SK-N-SH (cell line): ENCODE results near the gene PRKCA. TPM values are rescaled to one million over a fixed set of nuclear protein-coding genes. Genes with fewer than 3 reads are reported as not detected.

Experiments used
- CTCF ChIA-PET: fragments of 300-600, 350-600 bp; formaldehyde crosslinking; extraction: SDS; loops from one replicate; lab custom pipeline; 2021; lab: Yijun Ruan, JAX
- POLR2A ChIA-PET: fragments of 350-600 bp; sonication (Branson Sonifier 250); formaldehyde crosslinking; extraction: SDS; loops from one replicate; lab custom pipeline; 2020; ENCODE audit warnings: antibody characterized with exemption, inconsistent platforms; lab: Yijun Ruan, JAX
- DNase-seq: peaks from one replicate; pipeline ENCODE4 v3.0.0; 2012
- H2AFZ ChIP-seq: fragments of 200-600 bp; sonication (generic); 2 replicates; pipeline ENCODE4 v1.8.1; 2016; ENCODE audit warnings: antibody characterized with exemption, mild to moderate bottlenecking, low read depth
- H3F3A ChIP-seq: fragments of 200-600 bp; sonication (generic); replicated peaks from 2 replicates; pipeline ENCODE3; 2016; ENCODE audit warnings: antibody characterized with exemption, mild to moderate bottlenecking; ENCODE audit not compliant: insufficient read depth
- H3K27ac ChIP-seq, 2 experiments: fragments of 200-500 bp in 1 of 2; fragments of 200-600 bp in 1 of 2; sonication (Bioruptor generic) in 1 of 2; sonication (generic), shearing (Covaris generic) in 1 of 2; 2 replicates each; pipeline versions ENCODE4 v1.5.1 to v1.6.1; 2014 to 2016; ENCODE audit warnings: low read depth in 2 of 2, inconsistent platforms in 1 of 2, low read length in 1 of 2, mild to moderate bottlenecking in 1 of 2, mixed read lengths in 1 of 2
- H3K27me3 ChIP-seq: fragments of 200-600 bp; sonication (generic), shearing (Covaris generic); 2 replicates; pipeline ENCODE4 v1.6.1; 2016; ENCODE audit warnings: mixed run types; ENCODE audit not compliant: insufficient read depth
- H3K36me3 ChIP-seq, 2 experiments: fragments of 200-500 bp in 1 of 2; fragments of 200-600 bp in 1 of 2; sonication (Bioruptor generic) in 1 of 2; sonication (generic) in 1 of 2; replicated peaks in 1 of 2; 2 replicates each; pipeline versions ENCODE3 to v1.5.1; 2014 to 2016; ENCODE audit warnings: low read length in 1 of 2, mild to moderate bottlenecking in 1 of 2; ENCODE audit not compliant: insufficient read depth in 2 of 2, control insufficient read depth in 1 of 2
- H3K4me1 ChIP-seq, 2 experiments: fragments of 200-500 bp in 1 of 2; fragments of 200-600 bp in 1 of 2; sonication (Bioruptor generic) in 1 of 2; sonication (generic), shearing (Covaris generic) in 1 of 2; 2 replicates each; pipeline versions ENCODE4 v1.5.1 to v1.6.1; 2014 to 2016; ENCODE audit warnings: low read depth in 1 of 2, low read length in 1 of 2, mixed run types in 1 of 2; ENCODE audit not compliant: insufficient read depth in 2 of 2, control insufficient read depth in 1 of 2
- H3K4me2 ChIP-seq: fragments of 200-600 bp; sonication (generic), shearing (Covaris generic); 2 replicates; pipeline ENCODE4 v1.6.1; 2017; ENCODE audit warnings: mixed run types
- H3K4me3 ChIP-seq, 2 experiments: fragments of 200-500 bp in 1 of 2; fragments of 200-600 bp in 1 of 2; sonication (Bioruptor generic) in 1 of 2; sonication (generic), shearing (Covaris generic) in 1 of 2; 2 replicates each; pipeline versions ENCODE4 v1.5.1 to v1.8.1; 2014 to 2016; ENCODE audit warnings: low read depth in 2 of 2, inconsistent platforms in 1 of 2, low read length in 1 of 2, mild to moderate bottlenecking in 1 of 2, mixed read lengths in 1 of 2, moderate library complexity in 1 of 2
- H3K79me2 ChIP-seq: fragments of 200-600 bp; sonication (generic); 2 replicates; pipeline ENCODE4 v1.8.1; 2017; ENCODE audit warnings: mild to moderate bottlenecking; ENCODE audit not compliant: insufficient read depth
- H3K9ac ChIP-seq: fragments of 200-600 bp; sonication (generic); 2 replicates; pipeline ENCODE4 v1.6.1; 2017; ENCODE audit warnings: mixed run types
- H3K9me2 ChIP-seq: fragments of 200-600 bp; sonication (generic); 2 replicates; pipeline ENCODE4 v1.6.1; 2017; ENCODE audit warnings: mixed run types
- H3K9me3 ChIP-seq: fragments of 200-600 bp; sonication (generic); 2 replicates; pipeline ENCODE4 v1.6.1; 2017; ENCODE audit warnings: mixed run types, mild to moderate bottlenecking, moderate library complexity
- H4K20me1 ChIP-seq: fragments of 200-600 bp; sonication (generic); 2 replicates; pipeline ENCODE4 v1.6.1; 2017; ENCODE audit warnings: mild to moderate bottlenecking, mixed run types; ENCODE audit not compliant: insufficient read depth
- GATA2 ChIP-seq: sonication (generic); formaldehyde crosslinking; IDR thresholded peaks from 2 replicates; pipeline ENCODE4 v1.5.0; 2020; ENCODE audit warnings: mild to moderate bottlenecking, missing genetic modification reagents
- MAX ChIP-seq: IDR thresholded peaks from 2 replicates; pipeline ENCODE4 v1.4.0; 2012; ENCODE audit warnings: low read depth
- MXI1 ChIP-seq: IDR thresholded peaks from 2 replicates; pipeline ENCODE4 v1.6.1; 2012; ENCODE audit warnings: mild to moderate bottlenecking, low read depth, low read length, improper control_type of control experiment
- NFIC ChIP-seq: IDR thresholded peaks from 2 replicates; pipeline ENCODE4 v1.4.0; 2012; ENCODE audit warnings: borderline replicate concordance
- NRF1 ChIP-seq: IDR thresholded peaks from 2 replicates; pipeline ENCODE4 v1.6.1; 2012; ENCODE audit warnings: low read depth, mild to moderate bottlenecking, low read length
- PBX3 ChIP-seq: IDR thresholded peaks from 2 replicates; pipeline ENCODE4; 2012
- RAD21 ChIP-seq: IDR thresholded peaks from 2 replicates; pipeline ENCODE4 v1.6.1; 2012; ENCODE audit warnings: mild to moderate bottlenecking, low read length
- RXRA ChIP-seq: IDR thresholded peaks from 2 replicates; pipeline ENCODE4 v1.4.0; 2012; ENCODE audit warnings: low read depth, mild to moderate bottlenecking, borderline replicate concordance
- SIN3A ChIP-seq: IDR thresholded peaks from 2 replicates; pipeline ENCODE4 v1.6.1; 2012; ENCODE audit warnings: low read depth, mild to moderate bottlenecking, low read length, moderate library complexity, borderline replicate concordance
- TAF1 ChIP-seq: IDR thresholded peaks from 2 replicates; pipeline ENCODE4 v1.6.1; 2012; ENCODE audit warnings: low read depth, mild to moderate bottlenecking, low read length, moderate library complexity, borderline replicate concordance
- USF1 ChIP-seq: IDR thresholded peaks from 2 replicates; pipeline ENCODE4 v1.4.0; 2012; ENCODE audit warnings: low read depth, borderline replicate concordance
- ZBTB33 ChIP-seq: IDR thresholded peaks from 2 replicates; pipeline ENCODE4 v1.4.0; 2012; ENCODE audit warnings: low read depth, borderline replicate concordance
- WGBS: methylation state at CpG from one replicate; pipeline ENCODE4 v1.1.6; 2017; ENCODE audit warnings: low lambda C conversion rate; 5-methylcytosine and 5-hydroxymethylcytosine counted together
- polyA plus RNA-seq, 3 experiments: library from polyadenylated mRNA; depleted of rRNA; stranded (reverse); fragments of >200 nt; gene quantifications; 2 replicates each; pipeline ENCODE4 v1.2.3, GENCODE V29; 2012

Gene PRKCA
- polyA plus RNA-seq, 1 of the 3 experiments (the other 2 are of a cell fraction) = 108 TPM

GRCh38 chr17:66610361-66611133 lies 308.1 kb downstream of the PRKCA start:
- no peak overlapping the region for H3K27ac ChIP-seq
- ChIA-PET POLR2A (no interaction called here), CTCF (interaction anchor here (1.2 kb wide), 1 partner anchor 15 kb away, joined by 4 read pairs; no protein-coding TSS in a partner anchor)
- H3K4me3 ChIP-seq = no peak overlapping the region
- H2AFZ ChIP-seq = no peak overlapping the region
- DNase-seq = no peak
- 90% methylated on average over 9 of the region's 9 CpGs for WGBS
- H3K27me3 ChIP-seq = no peaks in the 10 kb centered on the region
- no peak overlapping the region for H3K4me2 ChIP-seq
- H3K36me3 ChIP-seq = peaks cover 9 to 24% of the 10 kb centered on the region in 2 experiments
- H3K9ac ChIP-seq = no peak overlapping the region
- H3K9me2 ChIP-seq = no peaks in the 10 kb centered on the region
- peaks cover 47% of the 10 kb centered on the region for H4K20me1 ChIP-seq
- H3F3A ChIP-seq = peaks cover 18% of the 10 kb centered on the region
- no peaks in the 10 kb centered on the region for H3K9me3 ChIP-seq
- peaks cover 6 to 10% of the 10 kb centered on the region in 2 experiments; a peak in 3 of 4 replicates for H3K4me1 ChIP-seq
- no peak for TF ChIP-seq TAF1
- no peak for TF ChIP-seq MXI1
- peaks cover 87% of the 10 kb centered on the region for H3K79me2 ChIP-seq

- H3K9me3 ChIP-seq = no peaks in the 10 kb centered on the region
- TF ChIP-seq PBX3 (no peak), MAX (no peak), USF1 (no peak), RAD21 (no peak), GATA2 (no peak), NFIC (no peak), NRF1 (no peak), SIN3A (no peak), ZBTB33 (no peak), RXRA (no peak)
- TF ChIP-seq, all 33 proteins: peak for 0
- Histone ChIP-seq H3K36me3 (peaks cover 9 to 24% of the 10 kb centered on the region in 2 experiments), H2AFZ (no peak overlapping the region), H3K79me2 (peaks cover 84% of the 10 kb centered on the region), H3K9ac (no peak overlapping the region), H3K4me1 (peaks cover 1 to 10% of the 10 kb centered on the region in 2 experiments; a peak in 3 of 4 replicates), H4K20me1 (peaks cover 47% of the 10 kb centered on the region), H3K4me2 (no peak overlapping the region), H3K27me3 (no peaks in the 10 kb centered on the region), H3K27ac (no peak overlapping the region), H3K9me2 (no peaks in the 10 kb centered on the region), H3K4me3 (no peak overlapping the region), H3F3A (peaks cover 16% of the 10 kb centered on the region)
- ChIA-PET CTCF (no interaction called here), POLR2A (no interaction called here)
- no peak for DNase-seq
Observed at GRCh38 chr17:66611397-66611796, 309.0 kb downstream of the PRKCA start.
